ENCODE data around the gene CEP76.
"Not testable (repeated sequence)": the region's sequence is repeated elsewhere in the genome, so short reads cannot be mapped to it uniquely, and the experiment has no call there.

DNA sequence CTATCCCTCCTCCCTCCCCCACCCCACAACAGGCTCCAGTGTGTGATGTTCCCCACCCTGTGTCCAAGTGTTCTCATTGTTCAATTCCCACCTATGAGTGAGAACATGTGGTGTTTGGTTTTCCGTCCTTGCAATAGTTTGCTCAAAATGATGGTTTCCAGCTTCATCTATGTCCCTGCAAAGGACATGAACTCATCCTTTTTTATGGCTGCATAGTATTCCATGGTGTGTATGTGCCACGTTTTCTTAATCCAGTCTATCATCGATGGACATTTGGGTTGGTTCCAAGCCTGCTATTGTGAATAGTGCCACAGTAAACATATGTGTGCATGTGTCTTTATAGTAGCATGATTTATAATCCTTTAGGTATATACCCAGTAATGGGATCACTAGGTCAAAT, 75.3 kb downstream of the CEP76 start:
- TF ChIP-seq CTCF (IDR thresholded peaks at IDR 0.05); REST (IDR thresholded peaks at IDR 0.05; ENCODE audit: insufficient read depth in 1 of 2, low read depth in 2 of 2, low read length in 1 of 2); POLR2AphosphoS5 (IDR thresholded peaks at IDR 0.05; ENCODE audit: low read depth, low read length); SIN3A (IDR thresholded peaks at IDR 0.05; ENCODE audit: borderline replicate concordance, insufficient read depth, low read depth, low read length); TCF7L2 (IDR thresholded peaks at IDR 0.05; ENCODE audit: low read depth, low read length): not testable (repeated sequence)
